AG04449 (cell line): ENCODE results near the gene SCARB2.

Experiments
- CTCF ChIA-PET: fragments of 350-600 bp; formaldehyde crosslinking; extraction: SDS; loops from one replicate; lab custom pipeline; 2021; ENCODE audit warnings: antibody characterized with exemption; lab: Yijun Ruan, JAX
- POLR2A ChIA-PET: fragments of 400-600, 350-600 bp; formaldehyde crosslinking; extraction: SDS; loops from one replicate; lab custom pipeline; 2020; ENCODE audit warnings: antibody characterized with exemption, inconsistent platforms; lab: Yijun Ruan, JAX
- DNase-seq: peaks from one replicate; pipeline ENCODE4 v3.0.0-alpha.2; 2010; ENCODE audit warnings: low read depth, low spot score
- H3K4me3 ChIP-seq: 2 replicates; pipeline ENCODE4 v1.5.1; 2011; ENCODE audit warnings: low read depth, mild to moderate bottlenecking, control low read depth, low read length
- TF ChIP-seq, protein P1 (sequence below): IDR thresholded peaks from one replicate; pipeline ENCODE4 v1.5.1; 2011; ENCODE audit warnings: mild to moderate bottlenecking, moderate library complexity, low read length, control low read depth, inconsistent platforms; ENCODE audit not compliant: insufficient read depth; ENCODE audit errors: missing control alignments

Gene SCARB2

GRCh38 chr4:76212851-76213414, 691 bp downstream of the SCARB2 start:
- H3K4me3 ChIP-seq, result peak overlapping the region; percentile 82
- ChIA-PET POLR2A (interaction anchor here (1.1 to 2.0 kb wide), 2 partner anchors 14 to 93 kb away, joined by 6 to 10 read pairs; partner anchors contain the start of gene STBD1), CTCF (interaction anchor here (1.0 to 9.7 kb wide), 3 partner anchors 10 to 165 kb away, joined by 3 to 82 read pairs (median 3); no protein-coding TSS in a partner anchor)
- no peak for DNase-seq
- TF ChIP-seq, protein P1, sequence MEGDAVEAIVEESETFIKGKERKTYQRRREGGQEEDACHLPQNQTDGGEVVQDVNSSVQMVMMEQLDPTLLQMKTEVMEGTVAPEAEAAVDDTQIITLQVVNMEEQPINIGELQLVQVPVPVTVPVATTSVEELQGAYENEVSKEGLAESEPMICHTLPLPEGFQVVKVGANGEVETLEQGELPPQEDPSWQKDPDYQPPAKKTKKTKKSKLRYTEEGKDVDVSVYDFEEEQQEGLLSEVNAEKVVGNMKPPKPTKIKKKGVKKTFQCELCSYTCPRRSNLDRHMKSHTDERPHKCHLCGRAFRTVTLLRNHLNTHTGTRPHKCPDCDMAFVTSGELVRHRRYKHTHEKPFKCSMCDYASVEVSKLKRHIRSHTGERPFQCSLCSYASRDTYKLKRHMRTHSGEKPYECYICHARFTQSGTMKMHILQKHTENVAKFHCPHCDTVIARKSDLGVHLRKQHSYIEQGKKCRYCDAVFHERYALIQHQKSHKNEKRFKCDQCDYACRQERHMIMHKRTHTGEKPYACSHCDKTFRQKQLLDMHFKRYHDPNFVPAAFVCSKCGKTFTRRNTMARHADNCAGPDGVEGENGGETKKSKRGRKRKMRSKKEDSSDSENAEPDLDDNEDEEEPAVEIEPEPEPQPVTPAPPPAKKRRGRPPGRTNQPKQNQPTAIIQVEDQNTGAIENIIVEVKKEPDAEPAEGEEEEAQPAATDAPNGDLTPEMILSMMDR, result no peak

GRCh38 chr4:76211769-76212708, 1.6 kb downstream of the SCARB2 start:
- CTCF ChIA-PET, result interaction anchor here (1.0 to 9.7 kb wide), 3 partner anchors 11 to 166 kb away, joined by 3 to 82 read pairs (median 3); no protein-coding TSS in a partner anchor
- H3K4me3 ChIP-seq, result peak overlapping the region; percentile 82
- DNase-seq, result no peak
- TF ChIP-seq, protein P1, result no peak
- POLR2A ChIA-PET, result interaction anchor here (2.0 kb wide), 1 partner anchor 13 kb away, joined by 10 read pairs; no protein-coding TSS in a partner anchor

GRCh38 chr4:76210452-76210851, 3.2 kb downstream of the SCARB2 start:
- DNase-seq, result no peak
- TF ChIP-seq, protein P1, result no peak
- CTCF ChIA-PET, result interaction anchor here (1.4 to 9.7 kb wide), 2 partner anchors 30 to 167 kb away, joined by 7 to 82 read pairs; no protein-coding TSS in a partner anchor
- H3K4me3 ChIP-seq, result no peak overlapping the region
- POLR2A ChIA-PET, result no interaction called here

- CTCF ChIA-PET, result interaction anchor here (1.4 to 9.7 kb wide), 2 partner anchors 30 to 168 kb away, joined by 7 to 82 read pairs; no protein-coding TSS in a partner anchor
- POLR2A ChIA-PET, result no interaction called here
These were observed 3.7 kb downstream of the SCARB2 start for GRCh38 chr4:76209881-76210280.

GRCh38 chr4:76208005-76208765, 5.4 kb downstream of the SCARB2 start:
- POLR2A ChIA-PET, result no interaction called here
- CTCF ChIA-PET, result interaction anchor here (0.9 to 9.7 kb wide), 3 partner anchors 9 to 99 kb away, joined by 3 to 82 read pairs (median 3); partner anchors contain the start of gene STBD1
- H3K4me3 ChIP-seq, result peak overlapping the region; percentile 28
- TF ChIP-seq, protein P1, result no peak
- DNase-seq, result no peak

More at GRCh38 chr4:76209881-76210280, 3.7 kb downstream of the SCARB2 start:
- no peak overlapping the region for H3K4me3 ChIP-seq
- DNase-seq, result no peak
- TF ChIP-seq, protein P1, result no peak
